Mammary epithelial cell (primary cell): ENCODE results near the gene TTLL12.

Source experiments
- EZH2 ChIP-seq: IDR thresholded peaks from 2 replicates; pipeline ENCODE4 v1.6.1; 2012; ENCODE audit warnings: low read length, inconsistent platforms, borderline replicate concordance
- TF ChIP-seq, protein P1 (sequence below), 2 donors: IDR thresholded peaks in 1 of 2; conservative IDR thresholded peaks in 1 of 2; 2 replicates each; pipeline ENCODE4 v1.5.1; 2011 to 2012; ENCODE audit warnings: inconsistent platforms in 2 of 2, low read length in 2 of 2, mild to moderate bottlenecking in 2 of 2, control low read depth in 1 of 2, low read depth in 1 of 2; ENCODE audit not compliant: insufficient read depth in 1 of 2; ENCODE audit errors: extremely low read depth in 1 of 2

DNA sequence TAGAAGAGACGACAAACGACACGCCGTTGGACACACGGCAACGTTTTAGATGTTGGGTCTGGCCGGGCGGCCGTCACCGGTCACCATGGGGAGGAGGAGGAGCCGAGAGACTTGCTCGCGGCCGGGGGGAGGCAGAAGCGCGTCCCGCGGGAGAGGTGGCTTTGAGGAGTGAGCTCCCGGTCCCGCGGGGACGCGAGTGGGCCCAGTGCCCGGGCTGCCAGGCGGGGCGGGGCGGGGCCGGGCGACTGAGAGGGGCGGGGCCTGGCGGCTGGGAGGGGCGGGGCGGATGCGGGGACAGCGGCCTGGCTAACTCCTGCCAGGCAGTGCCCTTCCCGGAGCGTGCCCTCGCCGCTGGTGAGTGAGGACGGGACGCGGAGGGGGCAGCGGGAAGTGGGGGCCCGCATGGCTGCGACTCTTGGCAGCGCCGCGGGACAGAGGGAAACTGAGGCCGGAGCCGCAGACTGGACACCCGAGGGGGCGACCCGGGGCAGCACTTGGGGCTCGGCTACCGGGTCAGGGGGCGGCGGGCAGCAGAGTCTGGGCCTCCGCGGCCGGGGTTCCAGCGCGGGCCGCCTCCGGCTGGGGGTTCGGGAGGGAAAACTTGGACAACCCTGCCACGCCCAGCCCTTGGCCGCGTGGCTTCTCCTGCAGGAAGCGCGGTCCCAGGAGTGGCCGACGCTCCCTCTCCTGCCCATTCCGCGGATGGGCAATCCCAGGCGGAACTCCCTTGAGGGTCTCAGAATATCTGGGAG is 35.5 kb downstream of the TTLL12 start, which contains the start of gene TSPO:
- TF ChIP-seq, protein P1, sequence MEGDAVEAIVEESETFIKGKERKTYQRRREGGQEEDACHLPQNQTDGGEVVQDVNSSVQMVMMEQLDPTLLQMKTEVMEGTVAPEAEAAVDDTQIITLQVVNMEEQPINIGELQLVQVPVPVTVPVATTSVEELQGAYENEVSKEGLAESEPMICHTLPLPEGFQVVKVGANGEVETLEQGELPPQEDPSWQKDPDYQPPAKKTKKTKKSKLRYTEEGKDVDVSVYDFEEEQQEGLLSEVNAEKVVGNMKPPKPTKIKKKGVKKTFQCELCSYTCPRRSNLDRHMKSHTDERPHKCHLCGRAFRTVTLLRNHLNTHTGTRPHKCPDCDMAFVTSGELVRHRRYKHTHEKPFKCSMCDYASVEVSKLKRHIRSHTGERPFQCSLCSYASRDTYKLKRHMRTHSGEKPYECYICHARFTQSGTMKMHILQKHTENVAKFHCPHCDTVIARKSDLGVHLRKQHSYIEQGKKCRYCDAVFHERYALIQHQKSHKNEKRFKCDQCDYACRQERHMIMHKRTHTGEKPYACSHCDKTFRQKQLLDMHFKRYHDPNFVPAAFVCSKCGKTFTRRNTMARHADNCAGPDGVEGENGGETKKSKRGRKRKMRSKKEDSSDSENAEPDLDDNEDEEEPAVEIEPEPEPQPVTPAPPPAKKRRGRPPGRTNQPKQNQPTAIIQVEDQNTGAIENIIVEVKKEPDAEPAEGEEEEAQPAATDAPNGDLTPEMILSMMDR (conservative IDR thresholded peaks at IDR 0.05 in 1 of 2, IDR thresholded peaks at IDR 0.05 in 1 of 2; ENCODE audit: extremely low read depth in 1 of 2, insufficient read depth in 1 of 2, low read depth in 1 of 2, low read length in 2 of 2): no peak
- no peak for TF ChIP-seq EZH2
